ENCODE data around the gene PRKRIP1.

PRKRIP1 gene

DNA sequence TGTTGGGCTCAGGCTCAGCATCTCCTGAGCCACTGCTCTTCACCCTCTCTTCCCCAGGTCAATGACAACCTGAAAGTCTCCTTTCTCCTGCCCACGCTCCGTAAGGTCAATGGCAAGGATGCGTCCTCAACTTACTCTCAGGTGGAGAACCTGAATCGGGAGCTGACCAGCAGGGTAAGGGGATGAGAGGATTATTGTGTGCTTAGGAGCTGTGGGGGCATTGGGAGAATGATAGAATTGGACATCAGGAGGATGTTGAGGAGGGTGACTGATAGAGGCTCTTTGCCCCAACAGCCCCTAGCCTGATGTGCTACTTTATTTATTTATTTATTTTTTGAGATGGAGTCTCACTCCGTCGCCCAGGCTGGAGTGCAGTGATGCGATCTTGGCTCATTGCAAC, 69.9 kb downstream of the PRKRIP1 start:
- H3K4me2 ChIP-seq (ENCODE audit: insufficient read depth, low read length, poor library complexity, severe bottlenecking): no peak overlapping the region
- DNase-seq (ENCODE audit: low spot score): no peak
- no peak overlapping the region for H3K9ac ChIP-seq (ENCODE audit: low read depth, low read length, poor library complexity)
- H3K4me1 ChIP-seq (ENCODE audit: control insufficient read depth in 2 of 2, insufficient read depth in 1 of 2, low read depth in 1 of 2, low read length in 2 of 2): peaks cover 6% of the 10 kb centered on the region in 2 donors
- H3K14ac ChIP-seq (ENCODE audit: low read length): no peak overlapping the region
- no peak overlapping the region for H3K27ac ChIP-seq (replicated peaks; ENCODE audit: low read length)
- H3K27me3 ChIP-seq (ENCODE audit: control insufficient read depth in 3 of 3, insufficient read depth in 3 of 3, low read depth in 1 of 3, low read length in 3 of 3): no peaks in the 10 kb centered on the region
- H2BK120ac ChIP-seq (ENCODE audit: low read depth, low read length): no peak overlapping the region
- peak overlapping the region; percentile 41 to 97 for H3K4me3 ChIP-seq (ENCODE audit: low read length in 2 of 2)
- no peak overlapping the region for H2BK15ac ChIP-seq (ENCODE audit: low read length)
- no peak overlapping the region for H4K91ac ChIP-seq (ENCODE audit: low read depth, low read length, poor library complexity)
- WGBS, 2 donors (ENCODE audit: extremely low coverage in 2 of 2, insufficient read length in 2 of 2, insufficient replicate concordance in 1 of 2): no CpG with 5 or more reads among the region's 7 CpGs
- peaks cover 14% of the 10 kb centered on the region for H3K79me1 ChIP-seq (ENCODE audit: low read depth, low read length)
- no peak overlapping the region for H2AFZ ChIP-seq (ENCODE audit: low read length)
- peaks cover 14 to 42% of the 10 kb centered on the region in 2 donors for H3K36me3 ChIP-seq (replicated peaks in 1 of 2; ENCODE audit: control insufficient read depth in 2 of 2, insufficient read depth in 2 of 2, low read length in 2 of 2)
- H4K8ac ChIP-seq (ENCODE audit: low read depth, low read length): no peak overlapping the region
- no peak overlapping the region for H3K23ac ChIP-seq (ENCODE audit: low read depth, low read length, poor library complexity)
- no peak overlapping the region for H2AK5ac ChIP-seq (ENCODE audit: low read depth, low read length)
- H2BK5ac ChIP-seq (ENCODE audit: low read length): no peak overlapping the region
- H3K4ac ChIP-seq (ENCODE audit: low read length): no peak overlapping the region
- no peak overlapping the region for H3K18ac ChIP-seq (ENCODE audit: low read length)
- H2BK12ac ChIP-seq (ENCODE audit: low read length): no peak overlapping the region
- H3K9me3 ChIP-seq (replicated peaks in 1 of 2; ENCODE audit: control insufficient read depth in 2 of 2, insufficient read depth in 1 of 2, low read depth in 1 of 2, low read length in 2 of 2): peaks cover 0 to 2% of the 10 kb centered on the region in 2 donors

DNA sequence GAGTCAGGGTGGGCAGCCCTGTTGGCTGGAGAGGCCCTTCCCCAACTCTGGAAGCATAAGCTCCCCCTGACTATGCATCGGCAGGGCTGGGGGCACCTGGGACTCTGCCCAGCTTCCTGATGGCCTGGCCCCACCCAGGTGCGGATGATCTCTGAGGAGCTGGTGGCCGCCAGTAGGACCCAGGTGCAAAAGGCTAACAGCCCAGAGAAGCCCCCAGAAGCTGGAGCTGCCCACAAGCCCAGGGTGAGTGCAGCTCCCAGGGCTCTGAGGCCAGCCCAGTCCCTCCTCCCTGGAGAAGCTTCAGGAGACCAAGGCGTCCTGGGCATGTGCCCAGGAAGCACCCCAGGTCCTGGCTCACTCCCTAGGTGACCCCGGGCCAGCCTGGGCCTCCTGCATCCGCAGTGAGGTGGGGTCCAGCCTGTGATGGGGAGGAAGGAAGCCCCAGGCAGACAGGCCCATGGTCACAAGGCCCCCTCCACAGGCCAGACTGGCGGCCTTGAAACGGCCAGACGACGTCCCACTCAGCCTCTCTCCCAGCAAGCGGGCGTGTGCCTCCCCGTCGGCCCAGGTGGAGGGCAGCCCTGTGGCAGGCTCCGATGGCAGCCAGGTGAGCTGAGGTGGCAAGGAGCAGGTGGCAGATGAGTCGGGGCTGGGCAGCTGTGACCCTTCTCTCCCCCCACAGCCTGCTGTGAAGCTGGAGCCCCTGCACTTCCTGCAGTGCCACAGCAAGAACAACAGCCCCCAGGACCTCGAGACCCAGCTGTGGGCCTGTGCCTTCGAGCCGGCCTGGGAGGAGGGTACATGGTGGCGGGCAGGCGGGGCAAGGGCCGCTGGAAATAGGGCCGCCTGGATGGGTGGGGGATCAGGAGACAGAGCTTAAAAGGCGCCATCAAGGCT, 71.7 kb downstream of the PRKRIP1 start:
- Histone ChIP-seq H3K27ac (replicated peaks; ENCODE audit: low read length) (no peak overlapping the region), H3K23ac (ENCODE audit: low read depth, low read length, poor library complexity) (peak overlapping the region; percentile 73), H3K4me3 (ENCODE audit: low read length in 2 of 2) (no peak overlapping the region), H3K4me1 (ENCODE audit: control insufficient read depth in 2 of 2, insufficient read depth in 1 of 2, low read depth in 1 of 2, low read length in 2 of 2) (peaks cover 6% of the 10 kb centered on the region in 2 donors), H4K8ac (ENCODE audit: low read depth, low read length) (no peak overlapping the region), H2BK5ac (ENCODE audit: low read length) (peak overlapping the region; percentile 39), H2BK15ac (ENCODE audit: low read length) (no peak overlapping the region), H3K18ac (ENCODE audit: low read length) (no peak overlapping the region), H3K14ac (ENCODE audit: low read length) (no peak overlapping the region), H3K27me3 (ENCODE audit: control insufficient read depth in 3 of 3, insufficient read depth in 3 of 3, low read depth in 1 of 3, low read length in 3 of 3) (no peaks in the 10 kb centered on the region), H3K36me3 (replicated peaks in 1 of 2; ENCODE audit: control insufficient read depth in 2 of 2, insufficient read depth in 2 of 2, low read length in 2 of 2) (peaks cover 19 to 54% of the 10 kb centered on the region in 2 donors), H3K4me2 (ENCODE audit: insufficient read depth, low read length, poor library complexity, severe bottlenecking) (no peak overlapping the region), H3K4ac (ENCODE audit: low read length) (no peak overlapping the region), H2AFZ (ENCODE audit: low read length) (no peak overlapping the region), H2BK120ac (ENCODE audit: low read depth, low read length) (no peak overlapping the region), H2AK5ac (ENCODE audit: low read depth, low read length) (no peak overlapping the region), H3K9me3 (replicated peaks in 1 of 2; ENCODE audit: control insufficient read depth in 2 of 2, insufficient read depth in 1 of 2, low read depth in 1 of 2, low read length in 2 of 2) (peaks cover 0 to 2% of the 10 kb centered on the region in 2 donors), H3K79me1 (ENCODE audit: low read depth, low read length) (peaks cover 17% of the 10 kb centered on the region), H4K91ac (ENCODE audit: low read depth, low read length, poor library complexity) (no peak overlapping the region), H3K9ac (ENCODE audit: low read depth, low read length, poor library complexity) (no peak overlapping the region), H2BK12ac (ENCODE audit: low read length) (peak overlapping the region; percentile 73)
- WGBS, 2 donors (ENCODE audit: extremely low coverage in 2 of 2, insufficient read length in 2 of 2, insufficient replicate concordance in 1 of 2): no CpG with 5 or more reads among the region's 24 CpGs
- no peak for DNase-seq (ENCODE audit: low spot score)

DNA sequence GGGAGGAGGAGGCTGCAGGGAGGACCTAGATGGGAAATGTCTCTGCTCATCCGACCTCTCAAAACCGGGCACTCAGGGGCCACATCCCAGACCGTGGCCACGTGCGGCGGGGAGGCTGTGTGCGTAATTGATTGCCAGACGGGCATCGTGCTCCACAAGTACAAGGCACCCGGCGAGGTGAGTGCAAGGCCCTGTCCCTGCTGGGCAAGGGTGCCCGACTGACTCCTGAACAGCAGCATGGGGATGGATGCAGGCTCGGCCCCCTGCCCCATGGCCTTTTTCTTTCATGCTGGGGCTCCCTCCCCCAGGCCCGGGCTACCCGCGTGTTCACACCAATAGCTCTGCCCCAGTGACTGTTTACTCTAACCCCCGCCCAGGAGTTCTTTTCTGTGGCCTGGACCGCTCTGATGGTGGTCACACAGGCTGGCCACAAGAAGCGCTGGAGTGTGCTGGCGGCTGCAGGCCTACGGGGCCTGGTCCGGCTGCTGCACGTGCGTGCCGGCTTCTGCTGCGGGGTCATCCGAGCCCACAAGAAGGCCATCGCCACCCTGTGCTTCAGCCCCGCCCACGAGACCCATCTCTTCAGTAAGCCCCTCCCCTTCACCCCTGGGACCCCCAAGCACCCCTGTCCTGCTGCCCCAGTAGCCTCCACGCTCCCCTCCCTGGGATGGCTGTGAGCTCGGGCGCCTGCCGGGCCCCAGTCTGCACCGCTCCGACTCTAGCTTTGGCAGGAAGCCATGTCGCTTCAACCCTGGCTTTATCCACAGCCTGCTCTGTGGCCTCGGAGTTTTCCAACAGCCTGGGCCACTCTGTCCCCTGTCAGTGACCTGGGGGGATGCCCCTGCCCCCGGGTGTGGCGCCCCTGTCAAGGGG, 72.6 kb downstream of the PRKRIP1 start:
- no peak overlapping the region for H3K9ac ChIP-seq (ENCODE audit: low read depth, low read length, poor library complexity)
- no peak overlapping the region for H4K8ac ChIP-seq (ENCODE audit: low read depth, low read length)
- H3K18ac ChIP-seq (ENCODE audit: low read length): no peak overlapping the region
- H2AK5ac ChIP-seq (ENCODE audit: low read depth, low read length): no peak overlapping the region
- WGBS, 2 donors (ENCODE audit: extremely low coverage in 2 of 2, insufficient read length in 2 of 2, insufficient replicate concordance in 1 of 2): no CpG with 5 or more reads among the region's 40 CpGs
- H3K4me3 ChIP-seq (ENCODE audit: low read length in 2 of 2): no peak overlapping the region
- H3K14ac ChIP-seq (ENCODE audit: low read length): no peak overlapping the region
- H3K4ac ChIP-seq (ENCODE audit: low read length): no peak overlapping the region
- H3K79me1 ChIP-seq (ENCODE audit: low read depth, low read length): peaks cover 17% of the 10 kb centered on the region
- DNase-seq (ENCODE audit: low spot score): no peak
- H2BK12ac ChIP-seq (ENCODE audit: low read length): no peak overlapping the region
- no peak overlapping the region for H3K4me2 ChIP-seq (ENCODE audit: insufficient read depth, low read length, poor library complexity, severe bottlenecking)
- H4K91ac ChIP-seq (ENCODE audit: low read depth, low read length, poor library complexity): no peak overlapping the region
- no peak overlapping the region for H2BK120ac ChIP-seq (ENCODE audit: low read depth, low read length)
- no peak overlapping the region for H2AFZ ChIP-seq (ENCODE audit: low read length)
- peaks cover 5 to 6% of the 10 kb centered on the region in 2 donors for H3K4me1 ChIP-seq (ENCODE audit: control insufficient read depth in 2 of 2, insufficient read depth in 1 of 2, low read depth in 1 of 2, low read length in 2 of 2)
- H3K27me3 ChIP-seq (ENCODE audit: control insufficient read depth in 3 of 3, insufficient read depth in 3 of 3, low read depth in 1 of 3, low read length in 3 of 3): no peaks in the 10 kb centered on the region
- H3K9me3 ChIP-seq (replicated peaks in 1 of 2; ENCODE audit: control insufficient read depth in 2 of 2, insufficient read depth in 1 of 2, low read depth in 1 of 2, low read length in 2 of 2): peaks cover 0 to 2% of the 10 kb centered on the region in 2 donors
- no peak overlapping the region for H2BK15ac ChIP-seq (ENCODE audit: low read length)
- no peak overlapping the region for H2BK5ac ChIP-seq (ENCODE audit: low read length)
- peaks cover 24 to 63% of the 10 kb centered on the region in 2 donors for H3K36me3 ChIP-seq (replicated peaks in 1 of 2; ENCODE audit: control insufficient read depth in 2 of 2, insufficient read depth in 2 of 2, low read length in 2 of 2)
- peak overlapping the region; percentile 43 for H3K23ac ChIP-seq (ENCODE audit: low read depth, low read length, poor library complexity)
- no peak overlapping the region for H3K27ac ChIP-seq (replicated peaks; ENCODE audit: low read length)
